Measurements from ENCODE around the gene DIP2A.

GRCh38 chr21:46504666-46505065 lies 46.0 kb downstream of the DIP2A start:
- TF ChIP-seq CTCF (IDR thresholded peaks at IDR 0.05; ENCODE audit: low read depth, low read length, poor library complexity, severe bottlenecking) (no peak), EZH2phosphoT487 (IDR thresholded peaks at IDR 0.05; ENCODE audit: borderline replicate concordance, low read length) (no peak)
